ENCODE data around the gene MIS18A.

The MIS18A gene

DNA sequence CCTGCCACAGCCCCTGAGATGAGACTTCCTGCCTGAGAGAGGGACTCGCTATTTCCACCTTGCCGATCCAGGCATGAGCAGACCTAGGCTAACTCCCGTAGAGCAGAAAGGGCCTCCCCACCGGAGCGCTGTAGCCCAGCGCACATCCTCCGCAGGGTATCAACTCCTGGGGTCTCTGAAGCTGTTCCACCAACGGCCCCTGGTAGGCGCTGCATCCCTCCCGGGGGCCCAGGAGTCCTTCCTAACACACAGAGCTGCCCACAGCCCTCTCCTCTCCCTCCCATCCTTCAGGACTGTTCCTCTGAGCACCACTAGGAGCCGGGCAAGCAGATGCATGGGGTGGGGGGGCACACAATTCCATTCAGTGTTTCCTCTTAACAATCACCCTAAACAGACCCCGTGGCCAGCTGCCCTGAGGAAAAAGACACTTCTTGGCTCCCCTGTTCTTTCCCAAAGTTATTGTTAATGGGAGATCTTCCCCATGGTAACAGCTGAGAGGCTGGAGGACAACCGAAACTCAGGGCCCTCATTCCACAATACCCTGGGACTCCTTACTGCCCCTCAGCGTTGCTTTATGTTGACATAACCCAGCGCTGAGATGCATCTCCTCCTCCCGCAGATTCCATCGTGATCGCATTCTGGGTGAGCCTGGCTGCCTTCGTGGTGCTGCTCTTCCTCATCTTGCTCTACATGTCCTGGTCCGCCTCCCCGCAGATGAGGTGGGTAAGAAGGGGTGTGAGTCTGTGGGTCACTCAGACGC, 27.4 kb upstream of the MIS18A start:
- Histone ChIP-seq H4K20me1 (peaks cover 1% of the 10 kb centered on the region; the same call in 1 of the 2 replicates), H3K36me3 (peaks cover 49% of the 10 kb centered on the region), H3K27ac (peak overlapping the region; percentile 45), H3K9me3 (no peaks in the 10 kb centered on the region), H3K4me1 (peaks cover 15% of the 10 kb centered on the region), H3K4me3 (no peak overlapping the region), H3K4me2 (peak overlapping the region; percentile 62), H3K9ac (peak overlapping the region; percentile 36), H3K27me3 (no peaks in the 10 kb centered on the region)
- TF ChIP-seq Cebpa-rat (IDR thresholded peaks at IDR 0.05) = no peak

DNA sequence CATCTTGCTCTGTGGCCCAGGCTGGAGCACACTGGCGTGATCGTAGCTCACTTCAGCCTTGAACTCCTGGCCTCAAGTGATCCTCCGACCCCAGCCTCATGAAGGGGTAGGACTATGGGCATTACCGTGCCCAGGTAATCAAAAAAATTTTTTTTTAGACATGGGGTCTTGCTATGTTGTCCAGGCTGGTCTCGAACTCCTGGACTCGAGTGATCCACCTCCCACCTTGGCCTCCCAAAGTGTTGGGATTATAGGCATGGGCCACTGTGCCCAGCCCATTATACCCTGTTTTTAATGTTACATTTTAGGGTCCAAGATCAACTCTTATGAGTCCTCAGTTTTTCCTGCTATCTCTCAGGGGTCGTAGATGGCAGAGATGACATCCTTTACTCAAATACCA, 26.1 kb upstream of the MIS18A start:
- H3K36me3 ChIP-seq = peaks cover 48% of the 10 kb centered on the region
- H3K27ac ChIP-seq = no peak overlapping the region
- H3K9me3 ChIP-seq = no peaks in the 10 kb centered on the region
- H3K27me3 ChIP-seq = no peaks in the 10 kb centered on the region
- H3K9ac ChIP-seq = no peak overlapping the region
- no peak for TF ChIP-seq Cebpa-rat (IDR thresholded peaks at IDR 0.05)
- no peak overlapping the region for H3K4me3 ChIP-seq
- no peak overlapping the region for H3K4me2 ChIP-seq
- peaks cover 11% of the 10 kb centered on the region for H3K4me1 ChIP-seq
- H4K20me1 ChIP-seq = no peaks in the 10 kb centered on the region

DNA sequence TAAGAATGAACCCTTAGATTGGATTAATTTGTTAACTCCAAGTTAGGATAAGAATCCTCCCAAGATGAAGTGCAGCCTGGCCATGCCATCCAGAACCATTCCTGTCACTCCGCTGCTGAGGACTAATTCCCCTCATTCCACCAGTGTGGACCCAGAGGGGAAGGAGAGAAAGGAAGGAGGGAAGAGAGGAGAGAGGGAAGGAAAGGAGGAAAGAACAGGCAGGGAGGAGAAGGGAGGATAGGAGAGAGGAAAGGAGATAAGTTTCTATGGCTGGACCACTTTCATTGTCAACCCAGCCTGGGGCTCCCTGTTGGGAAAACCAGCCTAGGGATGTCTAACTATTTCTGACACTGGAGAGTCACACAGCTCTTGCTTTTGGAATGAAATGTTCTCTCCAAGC, 24.5 kb upstream of the MIS18A start:
- peaks cover 11% of the 10 kb centered on the region for H3K4me1 ChIP-seq

DNA sequence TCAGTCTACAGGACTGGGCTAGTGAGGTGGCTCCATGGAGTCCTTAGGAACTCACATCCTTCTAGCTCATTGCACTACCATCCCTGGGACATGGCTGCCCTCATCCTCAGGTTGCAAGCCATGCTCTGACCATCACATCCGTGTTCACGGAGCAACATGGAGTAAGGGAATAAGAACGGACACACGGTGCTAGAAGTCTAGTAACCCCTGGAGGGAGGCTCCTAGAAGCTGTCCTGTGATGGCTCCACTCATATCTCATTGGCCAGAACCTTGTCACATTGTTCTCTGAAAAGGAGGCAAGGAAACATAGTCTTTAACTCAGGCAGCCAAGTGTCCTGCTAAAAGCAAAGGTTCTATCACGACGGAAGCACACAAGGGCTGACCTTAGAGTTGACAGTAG, 23.7 kb upstream of the MIS18A start:
- Histone ChIP-seq H3K4me3 (no peak overlapping the region), H3K9me3 (no peaks in the 10 kb centered on the region)
- no peak for TF ChIP-seq Cebpa-rat (IDR thresholded peaks at IDR 0.05)

More for the DNA sequence above, 24.5 kb upstream of the MIS18A start:
- H3K36me3 ChIP-seq = peaks cover 39% of the 10 kb centered on the region
- no peak overlapping the region for H3K4me2 ChIP-seq
- no peaks in the 10 kb centered on the region for H4K20me1 ChIP-seq
- no peak for TF ChIP-seq Cebpa-rat (IDR thresholded peaks at IDR 0.05)
- no peak overlapping the region for H3K4me3 ChIP-seq
- H3K27ac ChIP-seq = no peak overlapping the region
- H3K9ac ChIP-seq = no peak overlapping the region
- no peaks in the 10 kb centered on the region for H3K27me3 ChIP-seq
- H3K9me3 ChIP-seq = no peaks in the 10 kb centered on the region

DNA sequence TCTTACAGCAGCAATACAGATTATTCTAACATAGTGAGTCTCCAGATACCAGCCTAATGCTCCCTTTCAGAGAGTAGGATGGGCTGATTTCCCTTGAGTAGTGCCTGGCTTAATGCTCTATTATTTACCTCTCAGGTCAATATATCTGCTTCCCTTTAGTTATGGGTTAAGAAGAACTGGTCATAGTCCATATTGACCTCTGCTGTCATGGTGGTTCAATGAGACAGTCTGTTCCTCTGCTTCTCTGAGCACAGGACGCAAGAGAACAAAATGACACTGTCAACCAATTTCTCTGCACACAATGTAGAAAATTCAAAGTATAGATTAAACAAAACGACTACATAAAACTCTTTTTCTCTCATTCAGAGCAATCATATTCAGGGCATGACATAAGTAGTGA, 22.7 kb upstream of the MIS18A start:
- TF ChIP-seq Cebpa-rat (IDR thresholded peaks at IDR 0.05) = no peak
- no peaks in the 10 kb centered on the region for H3K9me3 ChIP-seq
- H3K4me3 ChIP-seq = no peak overlapping the region
- H3K4me1 ChIP-seq = peaks cover 11% of the 10 kb centered on the region
- H4K20me1 ChIP-seq = no peaks in the 10 kb centered on the region
- peaks cover 25% of the 10 kb centered on the region for H3K36me3 ChIP-seq
- no peak overlapping the region for H3K4me2 ChIP-seq
- no peak overlapping the region for H3K27ac ChIP-seq
- no peaks in the 10 kb centered on the region for H3K27me3 ChIP-seq
- no peak overlapping the region for H3K9ac ChIP-seq

More for the DNA sequence above, 23.7 kb upstream of the MIS18A start:
- Histone ChIP-seq H3K27me3 (no peaks in the 10 kb centered on the region), H3K4me1 (peaks cover 11% of the 10 kb centered on the region), H3K9ac (no peak overlapping the region), H3K4me2 (no peak overlapping the region), H3K27ac (no peak overlapping the region), H3K36me3 (peaks cover 31% of the 10 kb centered on the region), H4K20me1 (no peaks in the 10 kb centered on the region)

DNA sequence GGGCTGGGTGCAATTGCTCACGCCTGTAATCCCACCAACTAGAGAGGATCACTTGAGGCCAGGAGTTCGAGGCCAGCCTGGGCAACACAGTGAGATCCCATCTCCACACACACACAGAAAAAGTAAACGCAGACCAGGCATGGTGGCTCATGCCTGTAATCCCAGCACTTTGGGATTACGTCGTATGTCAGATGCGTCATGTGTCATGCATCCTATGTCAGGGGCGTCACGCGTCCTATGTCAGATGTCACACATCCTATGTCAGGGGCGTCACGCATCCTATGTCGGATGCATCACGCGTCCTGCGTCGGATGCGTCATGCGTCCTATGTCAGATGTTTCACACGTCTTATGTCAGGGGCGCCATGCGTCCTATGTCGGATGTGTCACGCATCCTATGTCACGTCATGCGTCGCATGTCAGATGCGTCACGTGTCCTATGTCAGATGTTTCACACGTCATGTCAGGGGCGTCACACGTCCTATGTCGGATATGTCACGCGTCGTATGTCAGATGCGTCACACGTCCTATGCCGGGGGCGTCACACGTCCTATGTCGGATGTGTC, 21.4 kb upstream of the MIS18A start:
- no peak for TF ChIP-seq Cebpa-rat (IDR thresholded peaks at IDR 0.05)
- H3K27ac ChIP-seq = no peak overlapping the region

DNA sequence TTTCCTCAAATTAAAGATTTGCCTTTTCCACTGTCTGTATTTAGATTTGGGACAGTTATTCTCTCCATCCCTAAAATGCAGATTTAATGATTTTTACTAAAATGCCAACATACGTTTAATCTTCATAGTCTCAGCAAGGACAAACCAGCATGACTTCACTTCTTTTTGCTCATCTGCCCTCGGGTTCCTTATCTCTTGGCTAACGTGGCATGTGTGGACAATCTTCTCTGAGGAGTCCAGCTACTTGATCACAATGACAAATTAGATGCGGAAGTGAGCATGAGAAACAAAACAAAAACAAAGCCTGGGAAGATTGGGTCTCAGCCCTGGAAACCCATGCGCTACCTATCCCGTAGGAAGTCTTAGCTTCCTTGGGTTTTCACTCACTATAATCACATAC, 20.8 kb upstream of the MIS18A start:
- Histone ChIP-seq H3K9ac (no peak overlapping the region), H3K27ac (no peak overlapping the region), H3K27me3 (no peaks in the 10 kb centered on the region), H3K4me3 (no peak overlapping the region), H4K20me1 (no peaks in the 10 kb centered on the region), H3K4me2 (no peak overlapping the region), H3K36me3 (peaks cover 21% of the 10 kb centered on the region), H3K9me3 (no peaks in the 10 kb centered on the region), H3K4me1 (no peaks in the 10 kb centered on the region)
- TF ChIP-seq Cebpa-rat (IDR thresholded peaks at IDR 0.05) = no peak

More for the DNA sequence above, 21.4 kb upstream of the MIS18A start:
- peaks cover 21% of the 10 kb centered on the region for H3K36me3 ChIP-seq
- H3K4me1 ChIP-seq = no peaks in the 10 kb centered on the region
- H3K9me3 ChIP-seq = no peaks in the 10 kb centered on the region
- H3K27me3 ChIP-seq = no peaks in the 10 kb centered on the region
- H4K20me1 ChIP-seq = no peaks in the 10 kb centered on the region
- H3K4me3 ChIP-seq = no peak overlapping the region
- no peak overlapping the region for H3K4me2 ChIP-seq
- no peak overlapping the region for H3K9ac ChIP-seq

DNA sequence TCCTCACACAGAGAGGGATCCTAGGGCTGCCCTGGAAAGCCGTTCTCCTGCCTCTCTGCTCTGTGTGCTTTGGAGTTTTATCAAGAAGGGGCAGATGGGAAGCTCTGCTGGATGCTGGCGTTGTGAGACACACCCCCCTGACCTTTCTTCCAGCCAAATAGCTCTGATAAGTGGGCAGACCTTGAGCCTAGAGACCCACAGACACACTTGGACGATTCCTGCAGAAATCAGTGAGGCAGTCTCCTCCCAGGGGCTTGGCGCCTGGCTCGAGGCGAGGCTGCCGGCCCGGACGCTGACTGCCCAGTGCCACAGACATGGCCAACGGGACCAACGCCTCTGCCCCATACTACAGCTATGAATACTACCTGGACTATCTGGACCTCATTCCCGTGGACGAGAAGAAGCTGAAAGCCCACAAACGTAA, 19.8 kb upstream of the MIS18A start, which contains the start of gene MRAP:
Gene MRAP (plus strand): TSS at position 198 of the 424 bp plus-strand sequence. CDS start 117 bp downstream, at position 315.
- no peaks in the 10 kb centered on the region for H3K9me3 ChIP-seq

DNA sequence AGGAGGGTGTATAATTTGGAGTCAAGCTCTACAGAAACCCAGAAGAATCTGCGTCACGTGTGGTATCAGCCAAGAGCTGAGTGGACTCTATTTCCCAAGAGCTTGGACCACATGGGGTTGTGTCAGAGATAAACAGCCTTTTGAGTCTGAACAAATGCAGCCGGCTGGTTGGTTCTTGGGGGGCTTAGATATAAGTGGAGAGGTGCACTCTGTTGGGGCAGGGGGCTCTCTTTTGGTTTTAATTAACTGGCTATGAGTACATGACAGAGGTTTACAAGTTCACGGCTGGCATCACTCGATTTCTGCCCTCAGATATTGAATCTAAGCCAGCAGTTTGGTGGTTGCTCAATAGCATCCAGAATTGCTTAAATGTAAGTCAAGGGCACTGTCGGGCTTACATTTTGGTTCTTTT, 19.3 kb upstream of the MIS18A start:
- no peak for TF ChIP-seq Cebpa-rat (IDR thresholded peaks at IDR 0.05)
- no peaks in the 10 kb centered on the region for H4K20me1 ChIP-seq
- H3K9ac ChIP-seq = no peak overlapping the region
- no peaks in the 10 kb centered on the region for H3K27me3 ChIP-seq
- no peak overlapping the region for H3K4me3 ChIP-seq
- H3K4me1 ChIP-seq = no peaks in the 10 kb centered on the region
- no peak overlapping the region for H3K4me2 ChIP-seq
- H3K36me3 ChIP-seq = peaks cover 21% of the 10 kb centered on the region
- no peaks in the 10 kb centered on the region for H3K9me3 ChIP-seq
- H3K27ac ChIP-seq = no peak overlapping the region

More for the DNA sequence above, 19.8 kb upstream of the MIS18A start, which contains the start of gene MRAP:
- no peaks in the 10 kb centered on the region for H3K27me3 ChIP-seq
- peaks cover 21% of the 10 kb centered on the region for H3K36me3 ChIP-seq
- no peak within 1 kb of the TSS for H3K4me3 ChIP-seq
- no peak for TF ChIP-seq Cebpa-rat (IDR thresholded peaks at IDR 0.05)
- H3K4me2 ChIP-seq = no peak within 1 kb of the TSS
- H3K27ac ChIP-seq = no peak within 1 kb of the TSS
- no peaks in the 10 kb centered on the region for H4K20me1 ChIP-seq
- H3K4me1 ChIP-seq = no peaks in the 10 kb centered on the region
- no peak within 1 kb of the TSS for H3K9ac ChIP-seq

DNA sequence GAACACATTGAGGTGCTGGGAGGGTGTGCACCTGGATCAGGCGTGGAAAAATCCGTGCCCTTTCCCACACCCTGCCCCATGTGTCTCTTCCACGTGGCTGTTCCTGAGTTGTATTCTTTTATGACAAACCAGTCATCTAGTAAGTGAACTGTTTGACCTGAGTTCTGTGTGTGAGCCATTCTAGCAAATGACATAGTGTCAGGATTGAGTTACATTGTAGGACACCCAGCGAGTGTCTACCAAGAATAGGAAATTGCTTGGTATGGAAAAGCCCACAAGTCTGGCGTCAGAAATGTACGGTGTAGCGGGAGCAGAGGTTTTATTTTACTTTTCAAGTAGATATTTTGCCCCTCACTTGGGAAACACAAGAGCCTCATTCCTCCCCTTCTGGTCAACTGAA, 18.6 kb upstream of the MIS18A start:
- Histone ChIP-seq H3K27ac (no peak overlapping the region), H3K4me3 (no peak overlapping the region), H4K20me1 (no peaks in the 10 kb centered on the region), H3K36me3 (peaks cover 18% of the 10 kb centered on the region), H3K27me3 (no peaks in the 10 kb centered on the region), H3K4me1 (no peaks in the 10 kb centered on the region), H3K4me2 (no peak overlapping the region), H3K9ac (no peak overlapping the region), H3K9me3 (no peaks in the 10 kb centered on the region)
- TF ChIP-seq Cebpa-rat (IDR thresholded peaks at IDR 0.05) = no peak

Measured in BLaER1 (cell line).